Neural cell (in vitro differentiated cells): ENCODE data around the gene ZNRF1. TPM values are rescaled to one million over a fixed set of nuclear protein-coding genes. Genes with fewer than 3 reads are reported as not detected.

Experiments used
- H2AFZ ChIP-seq: fragments of 200-600, 300-800 bp; sonication (generic), shearing (Covaris generic); 2 replicates; pipeline ENCODE4 v1.6.0; 2014; ENCODE audit warnings: low read depth, mild to moderate bottlenecking, antibody characterized with exemption, low read length, moderate library complexity
- H3F3A ChIP-seq: fragments of 200-600 bp; shearing (Covaris generic); 2 replicates; pipeline ENCODE4 v1.6.1; 2016; ENCODE audit warnings: mild to moderate bottlenecking, moderate library complexity, mixed read lengths, antibody characterized with exemption, low read length; ENCODE audit not compliant: insufficient read depth, poor library complexity, severe bottlenecking
- H3K27ac ChIP-seq: fragments of 200-600, 300-800 bp; sonication (generic), shearing (Covaris generic); 2 replicates; pipeline ENCODE4 v1.5.1; 2014; ENCODE audit warnings: mild to moderate bottlenecking, low read length, moderate library complexity
- H3K27me3 ChIP-seq: fragments of 300-800, 200-600 bp; sonication (generic), shearing (Covaris generic); 2 replicates; pipeline ENCODE4 v1.6.0; 2014; ENCODE audit warnings: mild to moderate bottlenecking, low read depth, low read length, moderate library complexity; ENCODE audit not compliant: insufficient read depth
- H3K36me3 ChIP-seq: fragments of 300-800, 200-600 bp; sonication (generic), shearing (Covaris generic); 2 replicates; pipeline ENCODE4 v1.5.1; 2014; ENCODE audit warnings: mild to moderate bottlenecking, antibody characterized with exemption, low read length, moderate library complexity; ENCODE audit not compliant: insufficient read depth
- H3K4me2 ChIP-seq: fragments of 300-800, 200-600 bp; sonication (generic), shearing (Covaris generic); 2 replicates; pipeline ENCODE4 v1.6.0; 2014; ENCODE audit warnings: mild to moderate bottlenecking, low read length
- H3K4me3 ChIP-seq: fragments of 300-800, 200-600 bp; sonication (generic), shearing (Covaris generic); 2 replicates; pipeline ENCODE4 v1.5.1; 2014; ENCODE audit warnings: mild to moderate bottlenecking, low read length, moderate library complexity
- H3K79me2 ChIP-seq: fragments of 200-600 bp; shearing (Covaris generic); replicated peaks from 2 replicates; pipeline ENCODE4 v1.6.0; 2014; ENCODE audit warnings: mild to moderate bottlenecking, low read length, moderate library complexity; ENCODE audit not compliant: insufficient read depth
- H3K9ac ChIP-seq: fragments of 300-800, 200-600 bp; sonication (generic), shearing (Covaris generic); 2 replicates; pipeline ENCODE4 v1.6.1; 2016; ENCODE audit warnings: mild to moderate bottlenecking, low read length, mixed read lengths
- H3K9me2 ChIP-seq: fragments of 200-600 bp; shearing (Covaris generic); 2 replicates; pipeline ENCODE4 v1.6.1; 2016; ENCODE audit warnings: mild to moderate bottlenecking, low read length, mixed read lengths; ENCODE audit not compliant: insufficient read depth
- H3K9me3 ChIP-seq: fragments of 200-600, 300-800 bp; sonication (generic), shearing (Covaris generic); 2 replicates; pipeline ENCODE4 v1.6.1; 2016; ENCODE audit warnings: mild to moderate bottlenecking, mixed run types, low read length, moderate library complexity, mixed read lengths
- H4K20me1 ChIP-seq: fragments of 200-600 bp; shearing (Covaris generic); 2 replicates; pipeline ENCODE4 v1.6.1; 2016; ENCODE audit warnings: mild to moderate bottlenecking, mixed run types; ENCODE audit not compliant: insufficient read depth
- CTCF ChIP-seq: fragments of 450-650 bp; IDR thresholded peaks from 2 replicates; pipeline ENCODE4 v1.5.1; 2014; ENCODE audit warnings: antibody characterized with exemption, mild to moderate bottlenecking, moderate library complexity; ENCODE audit not compliant: poor library complexity, severe bottlenecking
- EP300 ChIP-seq: fragments of 450-650 bp; conservative IDR thresholded peaks from 2 replicates; pipeline ENCODE4 v1.6.1; 2014; ENCODE audit warnings: antibody characterized with exemption, mild to moderate bottlenecking, moderate library complexity; ENCODE audit not compliant: poor library complexity, severe bottlenecking
- EZH2 ChIP-seq: fragments of 200-600, 300-800 bp; shearing (Covaris generic), sonication (generic); IDR thresholded peaks from 2 replicates; pipeline ENCODE4 v1.6.1; 2014; ENCODE audit warnings: antibody characterized with exemption, low read length, borderline replicate concordance, mild to moderate bottlenecking; ENCODE audit not compliant: insufficient read depth, poor library complexity, severe bottlenecking
- MXI1 ChIP-seq: fragments of 450-650 bp; conservative IDR thresholded peaks from 2 replicates; pipeline ENCODE4 v1.6.1; 2014; ENCODE audit warnings: antibody characterized with exemption, mild to moderate bottlenecking; ENCODE audit not compliant: poor library complexity, severe bottlenecking
- POLR2AphosphoS5 ChIP-seq: IDR thresholded peaks from 2 replicates; pipeline ENCODE4 v1.6.1; 2012
- RAD21 ChIP-seq: fragments of 450-650 bp; conservative IDR thresholded peaks from 2 replicates; pipeline ENCODE4 v1.6.1; 2014; ENCODE audit warnings: antibody characterized with exemption, mild to moderate bottlenecking, moderate library complexity
- REST ChIP-seq: IDR thresholded peaks from 2 replicates; pipeline ENCODE4 v1.6.1; 2012; ENCODE audit warnings: borderline replicate concordance
- SMC3 ChIP-seq: fragments of 450-650 bp; conservative IDR thresholded peaks from 2 replicates; pipeline ENCODE4 v1.6.1; 2014; ENCODE audit warnings: antibody characterized with exemption, mild to moderate bottlenecking, moderate library complexity; ENCODE audit not compliant: poor library complexity
- TAF1 ChIP-seq: IDR thresholded peaks from 2 replicates; pipeline ENCODE4 v1.6.1; 2012; ENCODE audit warnings: low read depth
- polyA plus RNA-seq: library from polyadenylated mRNA; depleted of rRNA; stranded (reverse); fragments of >200 nt; gene quantifications from 2 replicates; pipeline ENCODE4 v1.2.3, GENCODE V29; 2014

Gene ZNRF1
- polyA plus RNA-seq, 1 donor from 2014 or later, result 31.6 TPM

- Histone ChIP-seq H3K9me2 (no peaks in the 10 kb centered on the region), H3K27ac (no peak overlapping the region), H3F3A (no peaks in the 10 kb centered on the region), H3K9me3 (no peaks in the 10 kb centered on the region), H3K9ac (no peak overlapping the region), H3K27me3 (no peaks in the 10 kb centered on the region), H2AFZ (no peak overlapping the region), H3K4me3 (no peak overlapping the region), H4K20me1 (no peaks in the 10 kb centered on the region), H3K79me2 (peaks cover 3% of the 10 kb centered on the region), H3K36me3 (no peaks in the 10 kb centered on the region), H3K4me2 (no peak overlapping the region)
- TF ChIP-seq RAD21 (no peak), MXI1 (no peak), EZH2 (no peak), REST (no peak), TAF1 (no peak), EP300 (no peak), POLR2AphosphoS5 (no peak), CTCF (no peak), SMC3 (no peak)
These were observed 98.5 kb downstream of the ZNRF1 start for GRCh38 chr16:75097191-75097761.

DNA sequence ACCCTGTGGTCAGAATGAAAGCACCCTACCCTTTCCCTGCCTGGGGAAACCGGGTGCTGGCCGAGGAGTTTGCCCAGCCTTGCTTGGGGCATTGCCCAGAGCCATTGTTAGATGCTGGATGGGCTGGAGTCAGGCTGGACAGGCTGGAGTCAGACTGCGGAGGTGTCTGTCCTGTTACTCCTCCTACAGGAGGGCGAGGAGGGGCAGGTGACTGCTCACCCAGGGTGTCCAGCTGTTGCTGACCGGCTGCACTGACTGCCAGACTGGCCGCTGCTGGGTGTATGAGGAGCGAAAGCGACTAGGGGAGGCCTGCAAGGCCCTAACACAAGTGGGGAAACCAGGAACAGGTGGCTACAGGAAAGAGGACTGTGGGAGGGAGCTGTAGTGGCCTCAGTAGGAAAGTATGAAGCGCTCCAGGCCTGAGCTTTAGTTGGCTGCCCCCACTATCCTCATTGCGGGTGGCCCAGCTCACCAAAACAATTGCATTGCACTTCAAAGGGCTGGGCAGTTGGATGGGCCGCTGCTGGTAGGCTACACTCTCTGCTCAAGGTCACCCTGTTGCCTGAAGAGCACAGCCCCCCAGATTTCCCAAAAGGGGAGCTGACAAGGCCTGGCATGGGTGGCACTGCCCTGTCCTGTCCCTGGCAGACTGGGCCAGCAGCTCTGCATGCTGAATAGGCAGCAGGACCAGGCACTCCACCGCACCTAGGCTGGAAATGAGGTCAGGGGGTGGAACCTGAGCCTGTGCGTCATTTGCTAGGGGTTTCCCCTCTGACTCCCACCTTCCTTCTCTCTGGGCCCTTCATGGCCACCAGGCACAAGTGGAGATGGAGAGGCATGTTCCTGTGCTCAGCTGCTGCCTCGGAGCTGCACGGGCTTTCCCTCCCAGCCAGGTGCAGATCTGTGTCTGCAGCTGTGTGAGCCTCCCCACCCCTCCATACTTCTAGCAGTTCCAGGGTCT lies 99.4 kb downstream of the ZNRF1 start:
- Histone ChIP-seq H3K27me3 (no peaks in the 10 kb centered on the region), H3K36me3 (no peaks in the 10 kb centered on the region), H3K9me2 (no peaks in the 10 kb centered on the region), H3K4me2 (no peak overlapping the region), H3F3A (no peaks in the 10 kb centered on the region), H3K9ac (no peak overlapping the region), H3K9me3 (no peaks in the 10 kb centered on the region), H3K4me3 (no peak overlapping the region), H2AFZ (no peak overlapping the region), H3K27ac (no peak overlapping the region), H3K79me2 (peaks cover 3% of the 10 kb centered on the region), H4K20me1 (no peaks in the 10 kb centered on the region)
- TF ChIP-seq CTCF, result no peak
- TF ChIP-seq TAF1, result no peak
- no peak for TF ChIP-seq RAD21
- TF ChIP-seq EP300, result no peak
- TF ChIP-seq SMC3, result no peak
- TF ChIP-seq EZH2, result no peak
- TF ChIP-seq POLR2AphosphoS5, result no peak
- TF ChIP-seq MXI1, result no peak
- no peak for TF ChIP-seq REST
